ENCODE data around the gene HES6. TPM values are rescaled to one million over a fixed set of nuclear protein-coding genes. Genes with fewer than 3 reads are reported as not detected.
"Not testable (repeated sequence)": the region's sequence is repeated elsewhere in the genome, so short reads cannot be mapped to it uniquely, and the experiment has no call there.

Gene HES6
- total and polyA plus RNA-seq, 10 of the 15 experiments (the other 5 are each of a cell fraction or from before 2014, with no cell fraction given): 0.11 to 1.7 (median 0.83) TPM

DNA sequence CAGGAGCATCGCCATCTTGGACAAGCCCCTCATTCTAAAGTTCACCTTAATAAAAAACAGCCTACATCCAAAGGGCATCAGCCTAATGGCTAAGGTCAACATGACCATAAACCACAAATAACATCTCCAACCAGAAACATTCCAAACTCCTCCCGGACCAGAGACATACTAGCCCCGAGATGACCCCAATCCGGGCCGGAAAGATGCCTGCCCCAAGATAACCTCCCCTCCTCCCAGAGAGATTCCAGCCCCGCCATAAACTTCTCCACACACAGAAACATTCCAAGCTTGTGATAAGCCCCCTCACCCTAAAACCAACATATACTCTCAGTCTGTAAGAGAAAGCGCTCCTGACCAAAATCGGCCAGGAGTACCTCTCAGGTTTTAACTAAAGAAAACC is 31.8 kb upstream of the HES6 start:
- DNase-seq (ENCODE audit: low read depth, low spot score); H3K79me2 ChIP-seq (ENCODE audit: control insufficient read depth, insufficient read depth, low read length); H2AFZ ChIP-seq (ENCODE audit: control insufficient read depth, low read depth, low read length); intact Hi-C loops (cut with micrococcal nuclease; ENCODE audit: unreplicated experiment); H3K9me3 ChIP-seq (replicated peaks; ENCODE audit: control insufficient read depth, insufficient read depth, low read length); H3K4me2 ChIP-seq (ENCODE audit: control insufficient read depth, insufficient read depth); H3K27ac ChIP-seq (ENCODE audit: control insufficient read depth, insufficient read depth); SMC1A ChIA-PET (ENCODE audit: uncharacterized antibody, unreplicated experiment); ATAC-seq; BruUV-seq (replicated peaks); H3K4me3 ChIP-seq; H3K27me3 ChIP-seq (replicated peaks in 1 of 2; ENCODE audit: control insufficient read depth in 2 of 2, insufficient read depth in 2 of 2, low read length in 1 of 2); POLR2A ChIA-PET; RAD21 ChIA-PET (ENCODE audit: unreplicated experiment); CTCF ChIA-PET; H3K9ac ChIP-seq (ENCODE audit: control insufficient read depth, insufficient read depth, low read length); H3K4me1 ChIP-seq (ENCODE audit: control insufficient read depth, insufficient read depth, low read length); FAIRE-seq; in situ Hi-C loops (cut with MboI); H4K20me1 ChIP-seq (ENCODE audit: control insufficient read depth, insufficient read depth): not testable (repeated sequence)
- WGBS (ENCODE audit: insufficient coverage, insufficient replicate concordance, low lambda C conversion rate, missing lambda C conversion rate): 95% methylated on average over 8 of the region's 8 CpGs
- H3K36me3 ChIP-seq (ENCODE audit: control insufficient read depth in 2 of 2, insufficient read depth in 2 of 2, low read length in 1 of 2): peaks cover 10 to 47% of the 10 kb centered on the region in 2 experiments

GRCh38 chr2:238271061-238271554 is 31.3 kb upstream of the HES6 start:
- H3K36me3 ChIP-seq (ENCODE audit: control insufficient read depth in 2 of 2, insufficient read depth in 2 of 2, low read length in 1 of 2): peaks cover 8 to 43% of the 10 kb centered on the region in 2 experiments; a peak in 3 of 4 replicates

More at GRCh38 chr2:238271061-238271554, 31.3 kb upstream of the HES6 start:
- POLR2A ChIA-PET: no interaction called here
- CTCF ChIA-PET: no interaction called here
- no peak overlapping the region for H3K4me2 ChIP-seq (ENCODE audit: control insufficient read depth, insufficient read depth)
- no peak overlapping the region for H3K9ac ChIP-seq (ENCODE audit: control insufficient read depth, insufficient read depth, low read length)
- no peaks in the 10 kb centered on the region for H3K79me2 ChIP-seq (ENCODE audit: control insufficient read depth, insufficient read depth, low read length)
- intact Hi-C loops (cut with micrococcal nuclease; ENCODE audit: unreplicated experiment): no loop called here
- no peaks in the 10 kb centered on the region for H3K9me3 ChIP-seq (replicated peaks; ENCODE audit: control insufficient read depth, insufficient read depth, low read length)
- H2AFZ ChIP-seq (ENCODE audit: control insufficient read depth, low read depth, low read length): no peak overlapping the region
- RAD21 ChIA-PET (ENCODE audit: unreplicated experiment): no interaction called here
- in situ Hi-C loops (cut with MboI): no loop called here
- 92% methylated on average over 13 of the region's 13 CpGs for WGBS (ENCODE audit: insufficient coverage, insufficient replicate concordance, low lambda C conversion rate, missing lambda C conversion rate)
- DNase-seq (ENCODE audit: low read depth, low spot score) (no peak), ATAC-seq (no peak), FAIRE-seq (no peak)
- SMC1A ChIA-PET (ENCODE audit: uncharacterized antibody, unreplicated experiment): no interaction called here
- no peaks in the 10 kb centered on the region for H4K20me1 ChIP-seq (ENCODE audit: control insufficient read depth, insufficient read depth)
- no peaks in the 10 kb centered on the region for H3K27me3 ChIP-seq (replicated peaks in 1 of 2; ENCODE audit: control insufficient read depth in 2 of 2, insufficient read depth in 2 of 2, low read length in 1 of 2)
- no TSS peak for BruUV-seq (replicated peaks)
- TF ChIP-seq CHD1 (IDR thresholded peaks at IDR 0.05; ENCODE audit: low read depth, low read length): no peak
- no peak overlapping the region for H3K27ac ChIP-seq (ENCODE audit: control insufficient read depth, insufficient read depth)
- no peak overlapping the region for H3K4me3 ChIP-seq
- H3K4me1 ChIP-seq (ENCODE audit: control insufficient read depth, insufficient read depth, low read length): no peaks in the 10 kb centered on the region

Data from GM12878 (cell line).